ENCODE data around the gene GUSB. TPM values are rescaled to one million over a fixed set of nuclear protein-coding genes. Genes with fewer than 3 reads are reported as not detected.
"Not testable (repeated sequence)": the region's sequence is repeated elsewhere in the genome, so short reads cannot be mapped to it uniquely, and the experiment has no call there.

GUSB gene
- total RNA-seq, 2 donors from 2014 or later, result 9.1 to 13.0 TPM

DNA sequence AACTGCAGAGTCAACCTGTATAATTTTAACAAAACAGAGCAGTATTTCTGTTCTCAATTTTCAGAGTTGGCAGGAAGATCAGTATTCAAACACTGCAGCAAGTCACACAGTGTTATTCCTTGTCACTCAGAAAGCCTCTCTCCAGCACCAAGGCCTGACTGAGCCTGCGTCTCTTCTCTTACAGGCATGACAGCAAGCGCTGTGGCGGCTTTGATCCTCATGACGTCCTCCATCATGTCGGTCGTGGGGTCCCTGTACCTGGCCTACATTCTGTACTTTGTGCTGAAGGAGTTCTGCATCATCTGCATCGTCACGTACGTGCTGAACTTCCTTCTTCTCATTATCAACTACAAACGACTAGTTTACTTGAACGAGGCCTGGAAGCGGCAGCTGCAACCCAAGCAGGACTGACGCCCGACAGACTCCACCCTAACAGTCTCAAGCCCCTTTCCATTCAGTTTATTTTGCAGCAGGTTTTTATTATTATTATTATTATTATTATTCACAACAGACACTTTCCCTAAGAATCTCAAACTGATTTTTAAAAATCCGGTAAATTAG is 28.0 kb downstream of the GUSB start:
- TF ChIP-seq, protein P1, sequence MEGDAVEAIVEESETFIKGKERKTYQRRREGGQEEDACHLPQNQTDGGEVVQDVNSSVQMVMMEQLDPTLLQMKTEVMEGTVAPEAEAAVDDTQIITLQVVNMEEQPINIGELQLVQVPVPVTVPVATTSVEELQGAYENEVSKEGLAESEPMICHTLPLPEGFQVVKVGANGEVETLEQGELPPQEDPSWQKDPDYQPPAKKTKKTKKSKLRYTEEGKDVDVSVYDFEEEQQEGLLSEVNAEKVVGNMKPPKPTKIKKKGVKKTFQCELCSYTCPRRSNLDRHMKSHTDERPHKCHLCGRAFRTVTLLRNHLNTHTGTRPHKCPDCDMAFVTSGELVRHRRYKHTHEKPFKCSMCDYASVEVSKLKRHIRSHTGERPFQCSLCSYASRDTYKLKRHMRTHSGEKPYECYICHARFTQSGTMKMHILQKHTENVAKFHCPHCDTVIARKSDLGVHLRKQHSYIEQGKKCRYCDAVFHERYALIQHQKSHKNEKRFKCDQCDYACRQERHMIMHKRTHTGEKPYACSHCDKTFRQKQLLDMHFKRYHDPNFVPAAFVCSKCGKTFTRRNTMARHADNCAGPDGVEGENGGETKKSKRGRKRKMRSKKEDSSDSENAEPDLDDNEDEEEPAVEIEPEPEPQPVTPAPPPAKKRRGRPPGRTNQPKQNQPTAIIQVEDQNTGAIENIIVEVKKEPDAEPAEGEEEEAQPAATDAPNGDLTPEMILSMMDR (IDR thresholded peaks at IDR 0.05), result no peak
- Histone ChIP-seq H3K27me3 (no peaks in the 10 kb centered on the region), H3K36me3 (peaks cover 37% of the 10 kb centered on the region), H3K4me1 (no peaks in the 10 kb centered on the region), H3K27ac (no peak overlapping the region), H3K9me3 (no peaks in the 10 kb centered on the region), H3K4me3 (no peak overlapping the region)
- peak; percentile 28 for DNase-seq (ENCODE audit: low spot score)

DNA sequence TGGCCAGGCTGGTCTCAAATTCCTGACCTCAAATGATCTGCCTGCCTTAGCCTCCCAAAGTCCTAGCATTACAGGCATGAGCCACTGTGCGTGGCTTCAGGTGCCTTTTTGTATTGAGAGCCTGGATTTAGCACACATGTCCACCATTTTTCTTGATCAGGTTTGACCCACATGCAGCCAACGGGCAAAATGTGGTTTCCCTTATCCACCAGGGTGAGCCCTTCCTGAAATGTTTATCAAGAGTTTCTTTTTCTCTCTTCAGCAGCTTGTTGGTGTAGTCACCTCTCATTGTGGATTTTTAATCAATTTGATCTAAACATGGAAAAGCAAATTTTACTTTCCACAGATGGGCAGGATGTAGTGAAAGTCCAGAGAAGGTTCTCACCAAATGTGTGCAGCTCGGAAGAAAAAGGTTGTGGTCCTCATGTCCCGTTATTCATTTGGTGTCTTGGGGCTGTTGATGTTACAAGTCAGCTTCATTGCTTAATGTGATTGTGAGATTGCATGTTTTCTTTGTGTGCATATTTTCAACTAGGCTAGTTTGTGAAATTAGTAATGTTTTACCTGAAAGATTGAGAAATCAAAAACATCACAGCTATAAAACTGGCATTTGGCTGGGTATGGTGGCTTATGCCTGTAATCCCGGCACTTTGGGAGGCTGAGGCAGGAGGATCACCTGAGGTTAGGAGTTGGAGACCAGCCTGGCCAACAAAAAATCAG is 28.9 kb downstream of the GUSB start:
- no peak overlapping the region for H3K4me3 ChIP-seq
- H3K4me1 ChIP-seq, result no peaks in the 10 kb centered on the region
- DNase-seq (ENCODE audit: low spot score), result no peak
- peaks cover 33% of the 10 kb centered on the region for H3K36me3 ChIP-seq
- TF ChIP-seq, protein P1 (IDR thresholded peaks at IDR 0.05), result no peak
- no peaks in the 10 kb centered on the region for H3K27me3 ChIP-seq
- no peak overlapping the region for H3K27ac ChIP-seq
- no peaks in the 10 kb centered on the region for H3K9me3 ChIP-seq

DNA sequence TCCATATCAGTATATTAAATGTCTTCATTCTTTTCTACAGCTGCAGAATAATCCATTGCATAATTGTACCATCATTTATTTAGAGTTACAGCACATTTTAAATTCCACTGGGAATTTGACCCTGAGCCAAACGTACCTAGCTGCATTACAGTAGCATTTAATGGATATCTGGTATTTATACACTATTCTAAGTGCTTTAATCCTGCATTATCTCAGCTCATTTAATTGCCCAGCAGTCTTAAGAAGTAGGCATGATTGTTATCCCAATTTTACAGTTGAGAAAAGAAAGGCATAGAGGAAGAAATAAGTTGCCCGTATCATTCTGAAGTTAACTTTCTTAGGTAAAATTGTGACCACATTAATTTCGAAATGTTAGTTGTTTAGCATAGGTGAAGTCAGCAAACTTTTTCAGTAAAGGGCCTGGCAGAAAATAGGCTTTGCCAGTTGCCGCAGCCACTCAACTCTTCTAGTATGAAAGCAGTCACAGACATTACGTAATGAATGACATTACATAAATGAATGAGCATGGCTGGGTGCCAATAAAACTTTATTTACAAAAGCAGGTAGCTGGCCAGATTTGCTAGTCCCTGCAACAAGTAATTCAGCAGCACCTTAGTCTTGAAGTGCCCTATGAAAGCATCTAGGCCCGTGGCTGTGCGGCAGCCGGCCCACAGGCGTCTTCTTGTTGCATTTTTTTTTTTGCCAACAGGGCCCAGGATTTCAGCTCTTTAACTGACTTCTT is 30.0 kb downstream of the GUSB start:
- H3K9me3 ChIP-seq, result no peaks in the 10 kb centered on the region
- H3K4me3 ChIP-seq, result no peak overlapping the region
- DNase-seq (ENCODE audit: low spot score), result no peak
- H3K27ac ChIP-seq, result no peak overlapping the region
- peaks cover 30% of the 10 kb centered on the region for H3K36me3 ChIP-seq
- no peaks in the 10 kb centered on the region for H3K27me3 ChIP-seq
- TF ChIP-seq, protein P1 (IDR thresholded peaks at IDR 0.05), result no peak
- H3K4me1 ChIP-seq, result no peaks in the 10 kb centered on the region

DNA sequence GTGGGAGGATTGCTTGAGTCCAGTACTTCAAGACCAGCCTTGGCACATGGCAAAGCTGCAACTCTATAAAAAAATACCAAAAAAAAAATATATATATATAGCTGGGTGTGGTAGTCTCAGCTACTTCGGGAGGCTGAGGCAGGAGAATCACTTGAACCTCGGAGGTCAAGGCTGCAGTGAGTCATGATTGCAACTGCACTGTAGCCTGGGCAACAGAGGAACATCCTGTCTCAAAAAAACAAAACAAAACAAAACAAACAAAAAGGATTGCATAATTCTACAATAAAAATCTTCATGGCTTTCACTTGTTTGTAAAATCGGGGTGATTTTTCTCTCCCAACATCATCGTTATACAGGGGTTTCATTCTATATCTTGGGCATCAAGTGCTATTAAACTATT is 35.1 kb downstream of the GUSB start:
- Histone ChIP-seq H3K36me3 (no peaks in the 10 kb centered on the region), H3K4me1 (no peaks in the 10 kb centered on the region), H3K4me3 (no peak overlapping the region), H3K9me3 (no peaks in the 10 kb centered on the region), H3K27ac (no peak overlapping the region), H3K27me3 (no peaks in the 10 kb centered on the region)
- TF ChIP-seq, protein P1 (IDR thresholded peaks at IDR 0.05), result no peak
- no peak for DNase-seq (ENCODE audit: low spot score)

- H3K36me3 ChIP-seq; H3K4me1 ChIP-seq; H3K27ac ChIP-seq; H3K27me3 ChIP-seq; H3K9me3 ChIP-seq; DNase-seq (ENCODE audit: low spot score); H3K4me3 ChIP-seq: not testable (repeated sequence)
Observed at GRCh38 chr7:65945787-65946186, 36.2 kb downstream of the GUSB start.

DNA sequence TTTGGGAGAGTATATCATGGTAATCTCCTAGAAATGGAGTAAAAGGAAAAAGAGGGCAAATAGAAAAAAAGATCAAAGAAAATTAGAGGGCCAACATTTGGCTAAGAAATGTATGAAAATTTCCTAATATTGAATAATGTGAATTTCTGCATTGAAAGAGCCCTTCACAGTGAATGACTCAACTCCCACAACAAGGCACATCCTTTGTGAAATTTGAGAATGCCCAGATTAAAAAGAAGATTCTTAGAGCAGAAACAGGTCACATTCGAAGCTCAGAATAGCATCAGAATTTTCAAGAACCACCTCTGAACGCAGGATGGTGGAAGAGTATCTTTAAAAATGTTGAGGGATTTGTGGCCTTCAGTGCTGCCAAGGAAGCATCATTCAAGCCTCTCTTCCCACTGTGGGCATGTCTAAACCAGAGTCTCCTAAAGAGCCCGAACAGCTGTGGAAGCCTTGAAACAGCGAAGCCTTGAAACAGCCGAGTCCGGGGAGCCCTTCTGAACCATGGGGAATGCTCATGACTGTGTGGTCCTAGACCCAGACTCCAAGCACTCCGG is 43.6 kb downstream of the GUSB start:
- Histone ChIP-seq H3K4me1 (no peaks in the 10 kb centered on the region), H3K27me3 (no peaks in the 10 kb centered on the region), H3K4me3 (no peak overlapping the region), H3K36me3 (no peaks in the 10 kb centered on the region), H3K27ac (no peak overlapping the region), H3K9me3 (no peaks in the 10 kb centered on the region)
- TF ChIP-seq, protein P1 (IDR thresholded peaks at IDR 0.05), result no peak
- DNase-seq (ENCODE audit: low spot score), result no peak

Measured in right atrium auricular region (tissue), 2 donors.